ENCODE measurements around the gene COL23A1. TPM values are rescaled to one million over a fixed set of nuclear protein-coding genes. Genes with fewer than 3 reads are reported as not detected.
"Not testable (repeated sequence)": the region's sequence is repeated elsewhere in the genome, so short reads cannot be mapped to it uniquely, and the experiment has no call there.

Gene COL23A1
- total RNA-seq, 1 donor from 2014 or later: 0.96 TPM

DNA sequence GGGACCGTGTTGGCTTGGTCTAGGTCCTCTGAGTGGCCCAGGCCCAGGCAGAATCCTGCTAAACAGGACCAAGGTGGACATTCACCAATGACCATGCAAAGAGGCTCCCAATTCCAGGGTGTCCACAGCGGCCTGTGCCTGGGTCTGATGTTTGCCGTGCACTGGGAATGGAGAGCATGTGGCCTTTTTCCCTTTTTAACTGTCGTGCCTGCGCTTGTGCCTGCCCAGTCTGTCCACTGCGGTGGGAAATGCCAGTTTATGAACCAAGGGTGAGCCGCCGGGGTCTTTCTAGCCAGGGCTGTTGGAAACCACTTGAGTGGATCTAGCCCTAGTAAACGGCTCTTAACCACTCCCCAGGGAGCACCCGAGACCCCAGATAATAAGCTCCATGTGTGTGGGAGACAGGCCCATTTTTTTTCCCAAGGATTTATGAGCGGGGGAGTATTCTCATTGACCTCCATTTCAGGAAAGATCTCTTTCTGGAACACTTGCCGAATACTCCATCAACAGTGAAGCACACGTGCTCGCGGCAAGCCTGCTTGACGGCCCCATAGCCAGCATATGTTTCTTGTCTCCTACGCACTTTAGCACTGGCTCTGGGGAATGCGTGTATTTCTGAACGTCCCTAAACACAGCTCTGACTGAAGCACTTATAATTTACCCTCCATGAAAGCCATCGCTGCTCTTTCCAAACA lies 264.4 kb downstream of the COL23A1 start:
- DNase-seq (ENCODE audit: low spot score): no peak

GRCh38 chr5:178325311-178325678 lies 264.9 kb downstream of the COL23A1 start:
- DNase-seq (ENCODE audit: low spot score): no peak

DNA sequence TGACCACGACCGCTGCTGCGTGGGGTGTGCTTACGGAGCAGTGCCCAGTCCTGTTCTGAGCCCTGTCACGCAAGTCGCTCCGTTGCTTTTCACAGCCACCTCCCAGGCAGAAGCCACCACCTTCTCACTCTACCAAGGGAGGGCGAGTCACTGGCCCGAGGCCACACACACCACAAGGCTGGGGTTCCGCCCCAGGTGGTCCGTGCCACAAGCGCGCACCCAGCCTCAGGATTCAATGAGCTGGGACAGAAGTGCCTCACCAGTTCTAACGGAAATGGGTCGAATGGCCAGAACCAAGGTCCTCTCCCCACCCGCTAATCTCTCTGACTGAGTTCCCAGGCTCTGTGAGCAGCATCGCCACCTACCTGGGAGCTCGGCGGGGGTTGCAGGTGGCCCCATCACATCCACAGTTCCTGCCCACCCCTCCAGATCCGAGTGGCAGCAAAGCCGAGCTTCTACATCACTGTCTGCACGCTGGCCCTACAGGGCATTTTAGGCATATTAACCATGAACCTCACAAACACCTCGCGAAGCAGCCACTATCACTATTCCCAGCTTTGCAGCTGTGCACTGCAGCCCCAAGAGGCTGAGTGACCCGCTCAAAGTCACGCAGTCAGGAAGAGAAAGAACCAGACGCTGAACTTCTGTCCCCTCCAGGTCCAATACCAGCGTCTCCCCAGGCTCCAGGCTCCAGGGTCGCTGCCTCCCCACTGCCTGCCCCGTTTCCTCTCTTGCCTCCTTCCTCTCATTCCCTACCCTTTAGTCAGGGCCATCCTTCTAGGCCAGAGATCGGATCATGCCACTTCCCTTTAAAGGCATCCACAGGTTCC lies 265.5 kb downstream of the COL23A1 start:
- DNase-seq (ENCODE audit: low spot score): no peak

DNA sequence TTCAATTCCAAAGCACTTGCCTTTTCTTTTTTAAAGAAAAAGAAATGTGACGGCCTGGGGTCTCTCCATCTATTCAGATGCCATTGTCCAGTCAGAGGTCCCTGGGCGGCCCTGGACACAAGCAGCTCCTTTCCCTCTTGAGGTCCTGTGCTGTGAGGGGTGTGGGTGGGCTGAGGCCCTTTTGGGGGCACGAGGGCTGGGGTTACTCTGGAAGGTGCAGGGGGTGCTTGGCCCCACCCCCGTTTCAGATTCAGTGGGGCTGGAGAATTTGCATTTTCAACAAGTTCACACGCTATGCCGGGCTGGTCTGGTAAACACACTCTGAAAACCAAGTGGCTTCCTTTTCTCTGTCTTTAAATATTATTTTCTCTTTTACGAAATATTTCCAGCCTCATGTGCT lies 266.2 kb downstream of the COL23A1 start:
- no peak for DNase-seq (ENCODE audit: low spot score)

DNA sequence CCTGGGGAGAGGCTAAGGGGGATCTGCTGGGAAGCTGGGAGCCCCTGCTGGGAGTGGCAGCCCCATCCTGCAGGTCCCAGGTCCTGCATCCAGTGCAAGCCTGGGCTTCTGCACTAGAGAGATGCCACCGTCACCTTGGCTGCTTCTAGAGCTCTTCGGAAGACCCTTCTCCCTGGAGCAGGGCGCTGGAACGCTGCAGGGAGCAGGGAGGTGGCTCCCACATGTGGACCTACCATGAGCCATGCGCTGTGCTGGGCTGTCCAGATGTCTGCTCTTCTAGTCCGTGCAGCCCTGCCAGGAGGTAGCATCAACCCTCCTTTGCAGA lies 266.7 kb downstream of the COL23A1 start:
- DNase-seq (ENCODE audit: low spot score): no peak

DNA sequence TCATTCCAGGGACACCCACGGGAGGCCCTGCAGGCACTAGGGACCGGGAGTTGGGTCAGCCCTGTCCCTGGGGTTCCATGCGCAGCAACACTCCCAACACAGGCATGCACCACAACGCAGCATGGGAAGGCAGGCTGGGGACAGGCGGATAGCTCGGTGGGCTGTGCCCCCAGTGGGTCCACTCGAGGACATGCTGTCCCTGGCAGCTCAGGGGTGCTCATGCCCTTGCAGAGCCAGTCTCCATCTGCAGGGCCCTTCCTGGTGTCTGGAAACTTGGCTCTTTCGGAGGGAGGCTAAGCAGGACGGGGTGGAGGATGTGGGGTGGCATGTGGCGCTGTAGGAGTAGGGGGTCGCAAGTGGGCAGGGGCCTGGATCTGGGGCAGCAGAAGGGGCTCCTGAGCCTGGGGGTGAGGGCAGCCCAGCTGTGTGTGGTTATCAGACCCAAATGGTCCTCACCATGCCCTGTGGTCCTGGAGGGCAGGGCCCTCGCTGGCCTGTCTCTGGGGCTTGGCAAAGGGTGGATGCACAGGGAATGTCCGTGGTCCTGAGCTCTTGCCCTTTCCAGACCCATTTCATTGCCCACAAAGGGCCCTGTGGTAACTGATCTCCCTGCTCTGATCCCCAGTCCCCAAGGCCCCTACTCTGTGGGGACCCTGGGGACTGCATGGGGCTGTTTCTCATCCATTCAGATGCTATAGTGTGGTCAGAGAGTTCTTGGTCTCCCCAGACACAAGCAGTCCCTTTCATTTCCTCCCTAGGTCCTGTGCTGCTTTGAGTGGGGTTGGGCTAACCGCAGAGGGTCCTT lies 267.3 kb downstream of the COL23A1 start:
- no peak for DNase-seq (ENCODE audit: low spot score)

GRCh38 chr5:178320281-178320855 lies 269.8 kb downstream of the COL23A1 start:
- DNase-seq (ENCODE audit: low spot score): no peak

- no peak for DNase-seq (ENCODE audit: low spot score)
Measured at GRCh38 chr5:178319541-178320041, 270.6 kb downstream of the COL23A1 start.

- no peak for DNase-seq (ENCODE audit: low spot score)
Measured at GRCh38 chr5:178318893-178319292, 271.3 kb downstream of the COL23A1 start.

DNA sequence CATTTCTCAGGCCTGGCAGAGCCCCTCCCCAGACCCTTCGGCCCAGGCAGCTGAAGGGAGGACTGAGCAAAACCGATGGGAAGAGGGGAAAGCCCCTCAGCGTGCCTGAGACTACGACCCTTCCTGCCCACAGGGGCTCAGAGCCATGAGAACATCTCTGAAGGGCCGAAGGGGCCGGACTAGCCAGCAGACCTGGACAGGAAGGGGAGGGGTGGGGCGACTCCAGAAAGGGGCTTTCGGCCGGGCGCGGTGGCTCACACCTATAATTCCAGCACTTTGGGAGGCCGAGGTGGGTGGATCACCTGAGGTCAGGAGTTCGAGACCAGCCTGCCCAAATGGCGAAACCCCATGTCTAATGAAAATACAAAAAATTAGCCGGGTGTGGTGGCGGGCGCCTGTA lies 271.8 kb downstream of the COL23A1 start:
- DNase-seq (ENCODE audit: low spot score): no peak

DNA sequence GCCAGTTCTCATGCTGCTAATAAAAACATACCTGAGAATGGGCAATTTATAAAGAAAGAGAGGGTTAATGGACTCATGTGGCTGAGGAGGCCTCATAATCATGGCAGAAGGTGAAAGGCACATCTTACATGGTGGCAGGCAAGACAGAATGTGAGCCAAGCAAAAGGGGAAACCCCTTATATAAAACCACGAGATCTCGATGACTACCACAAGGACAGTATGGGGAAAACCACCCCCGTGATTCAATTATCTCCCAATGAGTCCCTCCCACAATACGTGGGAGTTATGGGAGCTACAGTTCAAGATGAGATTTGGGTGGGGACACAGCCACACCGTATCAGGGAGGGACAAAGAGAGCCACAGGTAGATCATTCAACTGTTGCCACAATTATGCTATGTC lies 272.5 kb downstream of the COL23A1 start:
- DNase-seq (ENCODE audit: low spot score): not testable (repeated sequence)

GRCh38 chr5:178314961-178315820 lies 275.0 kb downstream of the COL23A1 start:
- no peak for DNase-seq (ENCODE audit: low spot score)

GRCh38 chr5:178314061-178314660 lies 276.0 kb downstream of the COL23A1 start:
- DNase-seq (ENCODE audit: low spot score): no peak

- DNase-seq (ENCODE audit: low spot score): no peak
Measured at GRCh38 chr5:178313316-178313715, 276.9 kb downstream of the COL23A1 start.

- DNase-seq (ENCODE audit: low spot score): peak; percentile 61
Measured at GRCh38 chr5:178312880-178313282, 277.3 kb downstream of the COL23A1 start.

DNA sequence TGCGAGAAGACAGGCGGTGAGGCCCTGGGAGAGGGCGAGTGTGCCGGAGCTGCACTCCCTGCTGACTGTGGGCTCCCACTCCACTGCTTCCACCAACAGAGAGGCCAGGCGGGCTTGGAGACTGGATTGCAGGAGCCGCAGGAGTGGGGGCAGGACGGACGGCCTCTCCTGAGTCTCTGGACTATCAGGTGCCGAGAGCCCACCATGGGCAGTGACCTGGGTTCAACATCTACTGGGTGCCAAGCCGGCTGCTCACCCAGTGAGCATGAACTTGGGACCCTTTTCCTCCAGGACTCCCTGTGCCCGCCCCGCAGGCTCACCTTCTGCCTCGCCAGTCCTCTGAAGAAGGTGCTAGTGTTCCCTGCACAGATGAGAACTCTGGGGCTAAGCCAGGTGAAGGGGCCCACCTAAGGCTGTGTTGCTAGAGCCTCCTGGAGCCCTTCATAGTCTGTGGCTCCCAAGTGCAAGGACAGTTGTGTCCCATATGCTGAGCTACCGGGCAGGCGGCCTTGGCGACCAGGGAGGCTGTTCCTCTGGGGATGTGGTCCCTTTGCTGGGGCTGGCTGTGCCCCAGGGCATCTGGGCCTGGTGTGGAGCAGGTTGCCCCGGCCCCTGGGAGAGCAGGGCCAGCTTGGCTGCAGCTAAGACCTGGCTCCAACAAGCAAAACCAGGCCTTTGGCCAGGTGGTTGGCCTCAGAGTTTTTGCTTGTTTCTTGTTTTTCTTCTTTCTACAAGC lies 279.9 kb downstream of the COL23A1 start:
- DNase-seq (ENCODE audit: low spot score): no peak

- DNase-seq (ENCODE audit: low spot score): no peak
Measured at GRCh38 chr5:178309271-178310013, 280.8 kb downstream of the COL23A1 start.

GRCh38 chr5:178308541-178309092 lies 281.6 kb downstream of the COL23A1 start:
- DNase-seq (ENCODE audit: low spot score): no peak

All from umbilical cord (tissue), 2 donors.